OCI-LY7 (cell line): ENCODE data around the gene SND1.

Source experiments
- EZH2phosphoT487 ChIP-seq: fragments of 200-600 bp; sonication (generic); IDR thresholded peaks from 2 replicates; pipeline ENCODE4 v1.6.1; 2018; ENCODE audit warnings: low read depth, borderline replicate concordance, mild to moderate bottlenecking, mixed run types, antibody characterized with exemption, low read length, moderate library complexity, mixed read lengths
- TF ChIP-seq, protein P1 (sequence below): fragments of 200-600 bp; sonication (generic); conservative IDR thresholded peaks from 2 replicates; pipeline ENCODE4 v1.5.1; 2014; ENCODE audit warnings: mild to moderate bottlenecking, antibody characterized with exemption, low read length, moderate library complexity, mixed read lengths

DNA sequence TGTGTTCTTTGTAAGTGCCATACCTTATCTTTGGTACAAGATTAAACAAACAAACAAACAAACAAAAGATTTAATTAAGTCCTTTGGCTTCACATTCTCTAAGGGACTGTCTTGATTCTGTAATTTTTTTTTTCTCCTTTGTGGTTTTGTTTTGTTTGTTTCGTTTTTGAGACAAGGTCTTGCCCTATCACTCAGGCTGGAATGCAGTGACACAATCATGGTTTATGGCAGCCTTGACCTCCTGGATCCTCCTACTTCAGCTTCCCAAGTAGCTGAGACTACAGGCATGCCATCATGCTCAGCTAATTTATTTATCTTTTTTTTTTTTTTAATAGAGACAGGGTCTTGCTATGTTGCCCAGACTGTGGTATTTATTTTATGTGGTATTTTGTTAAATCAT is 213.5 kb downstream of the SND1 start:
- TF ChIP-seq, protein P1, sequence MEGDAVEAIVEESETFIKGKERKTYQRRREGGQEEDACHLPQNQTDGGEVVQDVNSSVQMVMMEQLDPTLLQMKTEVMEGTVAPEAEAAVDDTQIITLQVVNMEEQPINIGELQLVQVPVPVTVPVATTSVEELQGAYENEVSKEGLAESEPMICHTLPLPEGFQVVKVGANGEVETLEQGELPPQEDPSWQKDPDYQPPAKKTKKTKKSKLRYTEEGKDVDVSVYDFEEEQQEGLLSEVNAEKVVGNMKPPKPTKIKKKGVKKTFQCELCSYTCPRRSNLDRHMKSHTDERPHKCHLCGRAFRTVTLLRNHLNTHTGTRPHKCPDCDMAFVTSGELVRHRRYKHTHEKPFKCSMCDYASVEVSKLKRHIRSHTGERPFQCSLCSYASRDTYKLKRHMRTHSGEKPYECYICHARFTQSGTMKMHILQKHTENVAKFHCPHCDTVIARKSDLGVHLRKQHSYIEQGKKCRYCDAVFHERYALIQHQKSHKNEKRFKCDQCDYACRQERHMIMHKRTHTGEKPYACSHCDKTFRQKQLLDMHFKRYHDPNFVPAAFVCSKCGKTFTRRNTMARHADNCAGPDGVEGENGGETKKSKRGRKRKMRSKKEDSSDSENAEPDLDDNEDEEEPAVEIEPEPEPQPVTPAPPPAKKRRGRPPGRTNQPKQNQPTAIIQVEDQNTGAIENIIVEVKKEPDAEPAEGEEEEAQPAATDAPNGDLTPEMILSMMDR, result no peak
- TF ChIP-seq EZH2phosphoT487, result no peak
